ENCODE measurements around the gene TANGO2. TPM values are rescaled to one million over a fixed set of nuclear protein-coding genes. Genes with fewer than 3 reads are reported as not detected.
A peak's percentile ranks its signal among the peaks of the same experiment; 100 is the strongest.

The TANGO2 gene
- total and polyA plus RNA-seq, 9 of the 15 experiments (the other 6 are each of a cell fraction or from before 2014, with no cell fraction given), result 15.5 to 94.9 (median 70.1) TPM

- 0 out of 2 replicates have a peak, but pooled peaks have one; percentile 29 for TF ChIP-seq MEF2D (tag; conservative IDR thresholded peaks at IDR 0.05; ENCODE audit: low read depth)
- peak; percentile 70 for TF ChIP-seq CHD1 (IDR thresholded peaks at IDR 0.05; ENCODE audit: low read length)
- no peak for TF ChIP-seq TCFL5 (CRISPR knock-in tag; conservative IDR thresholded peaks at IDR 0.05)
Measured at GRCh38 chr22:20026996-20027601, 6.2 kb downstream of the TANGO2 start (continued).

- H4K20me1 ChIP-seq (replicated peaks; ENCODE audit: control insufficient read depth, insufficient read depth, low read length), result peaks cover 55% of the 10 kb centered on the region
- DNase-seq (ENCODE audit: extremely low read depth in 1 of 4, low spot score in 3 of 4), result peak in 1 of 4 experiments; percentile 78
- no peak for TF ChIP-seq THAP7 (CRISPR knock-in tag; IDR thresholded peaks at IDR 0.05)
- no peak for TF ChIP-seq MAZ (CRISPR knock-in tag; conservative IDR thresholded peaks at IDR 0.05 in 1 of 2, IDR thresholded peaks at IDR 0.05 in 1 of 2)
- TF ChIP-seq RFX5 (IDR thresholded peaks at IDR 0.05; ENCODE audit: low read depth, low read length), result no peak
- TF ChIP-seq EHMT2 (IDR thresholded peaks at IDR 0.05), result no peak
- TF ChIP-seq L3MBTL2 (IDR thresholded peaks at IDR 0.05), result no peak
- TF ChIP-seq CHCHD3 (CRISPR knock-in tag; IDR thresholded peaks at IDR 0.05), result 0 out of 2 replicates have a peak, but pooled peaks have one; percentile 32
- peak; percentile 76 for TF ChIP-seq SMC3 (conservative IDR thresholded peaks at IDR 0.05; ENCODE audit: insufficient read depth, low read depth, low read length)
- TF ChIP-seq DEAF1 (CRISPR knock-in tag; IDR thresholded peaks at IDR 0.05), result peak; percentile 58; the same call in 1 of the 2 replicates
- TF ChIP-seq ARID3B (CRISPR knock-in tag; IDR thresholded peaks at IDR 0.05; ENCODE audit: borderline replicate concordance), result peak; percentile 72; the same call in 1 of the 2 replicates
- no peak for TF ChIP-seq PHB (CRISPR knock-in tag; IDR thresholded peaks at IDR 0.05)
- no peak for TF ChIP-seq HNRNPLL (IDR thresholded peaks at IDR 0.05; ENCODE audit: low read depth, low read length, poor library complexity, severe bottlenecking)
Measured at GRCh38 chr22:20027966-20028854, 7.3 kb downstream of the TANGO2 start.

More at GRCh38 chr22:20027966-20028854, 7.3 kb downstream of the TANGO2 start:
- FAIRE-seq, result peak; percentile 26
- H3K4me1 ChIP-seq (replicated peaks in 1 of 2; ENCODE audit: control insufficient read depth in 2 of 2, insufficient read depth in 2 of 2, low read length in 2 of 2), result peaks cover 36 to 75% of the 10 kb centered on the region in 2 experiments
- WGBS (ENCODE audit: insufficient coverage, low coverage, missing lambda C conversion rate), result 70% methylated on average over 12 of the region's 12 CpGs
- ChIA-PET CTCF (ENCODE audit: low intra/inter-chr PET ratio) (interaction anchor here (0.6 to 4.2 kb wide), 5 partner anchors 30 to 93 kb away, joined by 3 to 30 read pairs (median 3); no protein-coding TSS in a partner anchor), POLR2A (interaction anchor here (0.6 to 4.4 kb wide), 6 partner anchors 7 to 57 kb away, joined by 3 to 19 read pairs (median 3); no protein-coding TSS in a partner anchor)
- peaks cover 81% of the 10 kb centered on the region for H3K79me2 ChIP-seq (ENCODE audit: control insufficient read depth, insufficient read depth, low read length)
- peak; percentile 52 for ATAC-seq
- H3K27ac ChIP-seq (ENCODE audit: extremely low read depth, low read depth, low read length), result no peak overlapping the region
- H3K27me3 ChIP-seq (ENCODE audit: control insufficient read depth in 2 of 2, insufficient read depth in 2 of 2, low read length in 2 of 2), result no peaks in the 10 kb centered on the region
- no peaks in the 10 kb centered on the region for H3K9me3 ChIP-seq (replicated peaks; ENCODE audit: control insufficient read depth, insufficient read depth, low read depth, low read length)
- H2AFZ ChIP-seq (ENCODE audit: low read depth, low read length), result no peak overlapping the region
- peak overlapping the region in 1 of 2 experiments; percentile 72; a peak in 2 of 4 replicates for H3K9ac ChIP-seq (ENCODE audit: insufficient read depth in 1 of 2, low read depth in 2 of 2, low read length in 2 of 2)
- H3K4me3 ChIP-seq, result no peak overlapping the region
- BruUV-seq (replicated peaks), result no TSS peak
- intact Hi-C loops (cut with micrococcal nuclease), result loop anchor here (1.0 to 10.0 kb wide), 3 partner anchors 58 to 613 kb away; partner anchors contain the start of genes GNB1L and RTL10
- H3K36me3 ChIP-seq (ENCODE audit: control insufficient read depth, insufficient read depth, low read length), result peaks cover 66% of the 10 kb centered on the region
- no peak overlapping the region for H3K4me2 ChIP-seq (ENCODE audit: insufficient read depth, low read length)
- in situ Hi-C loops (cut with MboI), result no loop called here
- H3K9me1 ChIP-seq (ENCODE audit: control insufficient read depth, insufficient read depth, low read length), result peaks cover 19% of the 10 kb centered on the region

Data from K562 (cell line).